ENCODE data around the gene TFDP1. TPM values are rescaled to one million over a fixed set of nuclear protein-coding genes. Genes with fewer than 3 reads are reported as not detected.

Gene TFDP1
- total RNA-seq, 1 donor from 2014 or later, result 49.4 TPM

GRCh38 chr13:113636266-113636963 lies 51.9 kb downstream of the TFDP1 start:
- Mint-ChIP-seq H3K27me3 (ENCODE audit: low read depth, unreplicated experiment) (no peaks in the 10 kb centered on the region), H3K36me3 (ENCODE audit: low read depth, unreplicated experiment) (peaks cover 27% of the 10 kb centered on the region), H3K4me1 (ENCODE audit: low read depth, unreplicated experiment) (no peaks in the 10 kb centered on the region), H3K4me3 (ENCODE audit: unreplicated experiment) (no peak overlapping the region), H3K27ac (ENCODE audit: unreplicated experiment) (no peak overlapping the region), H3K9me3 (ENCODE audit: unreplicated experiment) (no peaks in the 10 kb centered on the region)
- Histone ChIP-seq H3K4me1 (ENCODE audit: insufficient read depth, low read length) (no peaks in the 10 kb centered on the region), H3K9me3 (ENCODE audit: insufficient read depth, low read depth, low read length) (no peaks in the 10 kb centered on the region), H3K27ac (ENCODE audit: low read depth, low read length) (no peak overlapping the region), H4K20me1 (ENCODE audit: insufficient read depth, low read length) (peaks cover 5% of the 10 kb centered on the region), H3K4me2 (ENCODE audit: low read length) (no peak overlapping the region), H3K36me3 (ENCODE audit: insufficient read depth, low read length) (peaks cover 55% of the 10 kb centered on the region), H3K27me3 (ENCODE audit: insufficient read depth, low read length) (no peaks in the 10 kb centered on the region), H3K4me3 (ENCODE audit: insufficient read depth, low read depth, low read length) (no peak overlapping the region), H2AFZ (ENCODE audit: low read depth, low read length) (no peak overlapping the region), H3K9ac (ENCODE audit: low read length) (no peak overlapping the region), H3K79me2 (ENCODE audit: insufficient read depth, low read length) (peaks cover 5% of the 10 kb centered on the region)
- no peak for DNase-seq (ENCODE audit: low read depth)
- TF ChIP-seq CTCF (IDR thresholded peaks at IDR 0.05; ENCODE audit: insufficient read depth, low read depth, low read length) (no peak), EZH2 (IDR thresholded peaks at IDR 0.05; ENCODE audit: insufficient read depth, low read length) (no peak)
- no peak for FAIRE-seq

- no peak overlapping the region for H3K4me3 ChIP-seq (ENCODE audit: insufficient read depth, low read depth, low read length)
- H3K4me1 ChIP-seq (ENCODE audit: insufficient read depth, low read length), result no peaks in the 10 kb centered on the region
- H3K36me3 ChIP-seq (ENCODE audit: insufficient read depth, low read length), result peaks cover 60% of the 10 kb centered on the region
- no peaks in the 10 kb centered on the region for H3K4me1 Mint-ChIP-seq (ENCODE audit: low read depth, unreplicated experiment)
- TF ChIP-seq CTCF (IDR thresholded peaks at IDR 0.05; ENCODE audit: insufficient read depth, low read depth, low read length), result no peak
- no peak for TF ChIP-seq EZH2 (IDR thresholded peaks at IDR 0.05; ENCODE audit: insufficient read depth, low read length)
- H3K27ac Mint-ChIP-seq (ENCODE audit: unreplicated experiment), result no peak overlapping the region
- no peak overlapping the region for H3K4me3 Mint-ChIP-seq (ENCODE audit: unreplicated experiment)
- no peaks in the 10 kb centered on the region for H3K27me3 Mint-ChIP-seq (ENCODE audit: low read depth, unreplicated experiment)
- DNase-seq (ENCODE audit: low read depth), result no peak
- peaks cover 2% of the 10 kb centered on the region for H3K9me3 Mint-ChIP-seq (ENCODE audit: unreplicated experiment)
- H3K9me3 ChIP-seq (ENCODE audit: insufficient read depth, low read depth, low read length), result no peaks in the 10 kb centered on the region
- no peak overlapping the region for H3K4me2 ChIP-seq (ENCODE audit: low read length)
- H3K27ac ChIP-seq (ENCODE audit: low read depth, low read length), result no peak overlapping the region
- peaks cover 27% of the 10 kb centered on the region for H3K36me3 Mint-ChIP-seq (ENCODE audit: low read depth, unreplicated experiment)
- no peaks in the 10 kb centered on the region for H3K27me3 ChIP-seq (ENCODE audit: insufficient read depth, low read length)
- H2AFZ ChIP-seq (ENCODE audit: low read depth, low read length), result no peak overlapping the region
- no peak for FAIRE-seq
- H3K79me2 ChIP-seq (ENCODE audit: insufficient read depth, low read length), result no peaks in the 10 kb centered on the region
- H4K20me1 ChIP-seq (ENCODE audit: insufficient read depth, low read length), result no peaks in the 10 kb centered on the region
- H3K9ac ChIP-seq (ENCODE audit: low read length), result no peak overlapping the region
Measured at GRCh38 chr13:113637262-113638160, 53.0 kb downstream of the TFDP1 start.

Data from astrocyte (in vitro differentiated cells and primary cell).